Liver (tissue), 3 donors: ENCODE data around the gene TNPO3.

ENCODE experiments used
- ATF3 ChIP-seq: IDR thresholded peaks from 2 replicates; pipeline ENCODE4 v1.6.1; 2016; ENCODE audit warnings: antibody characterized with exemption
- CTCF ChIP-seq: fragments of 150-350 bp; IDR thresholded peaks from 2 replicates; pipeline ENCODE4 v1.5.1; 2017; ENCODE audit warnings: improper control_type of control experiment, low read depth, low read length; ENCODE audit not compliant: missing input control
- EGR1 ChIP-seq, 2 donors: IDR thresholded peaks; 2 replicates each; pipeline ENCODE4 v1.6.1; 2016 to 2018; ENCODE audit warnings: antibody characterized with exemption in 2 of 2, low read depth in 2 of 2
- GABPA ChIP-seq, 2 donors: IDR thresholded peaks in 1 of 2; conservative IDR thresholded peaks in 1 of 2; 2 replicates each; pipeline ENCODE4 v1.6.1; 2016; ENCODE audit warnings: antibody characterized with exemption in 2 of 2, mild to moderate bottlenecking in 1 of 2, moderate library complexity in 1 of 2
- HNF4A ChIP-seq, 2 donors: conservative IDR thresholded peaks; 2 replicates each; pipeline ENCODE4 v1.6.1; 2016; ENCODE audit warnings: antibody characterized with exemption in 2 of 2, mild to moderate bottlenecking in 2 of 2
- HNF4G ChIP-seq: IDR thresholded peaks from 2 replicates; pipeline ENCODE4 v1.6.1; 2016; ENCODE audit warnings: antibody characterized with exemption
- MAX ChIP-seq: IDR thresholded peaks from 2 replicates; pipeline ENCODE4 v1.6.1; 2016; ENCODE audit warnings: antibody characterized with exemption
- RAD21 ChIP-seq, 2 donors: IDR thresholded peaks; 2 replicates each; pipeline ENCODE4 v1.6.1; 2016; ENCODE audit warnings: antibody characterized with exemption in 2 of 2, mild to moderate bottlenecking in 2 of 2
- REST ChIP-seq: IDR thresholded peaks from 2 replicates; pipeline ENCODE4 v1.6.1; 2016; ENCODE audit warnings: antibody characterized with exemption, mild to moderate bottlenecking
- SP1 ChIP-seq: IDR thresholded peaks from 2 replicates; pipeline ENCODE4 v1.6.1; 2018; ENCODE audit warnings: antibody characterized with exemption, mild to moderate bottlenecking
- TAF1 ChIP-seq: conservative IDR thresholded peaks from 2 replicates; pipeline ENCODE4 v1.6.1; 2016; ENCODE audit warnings: antibody characterized with exemption, mild to moderate bottlenecking
- YY1 ChIP-seq: IDR thresholded peaks from 2 replicates; pipeline ENCODE4 v1.6.1; 2016; ENCODE audit warnings: antibody characterized with exemption, mild to moderate bottlenecking
- ZBTB33 ChIP-seq: IDR thresholded peaks from 2 replicates; pipeline ENCODE4 v1.6.1; 2016; ENCODE audit warnings: antibody characterized with exemption
- donor health status: healthy.
- donor health status: healthy.

- TF ChIP-seq CTCF (no peak), ZBTB33 (peak; percentile 49), HNF4A (conservative IDR thresholded peaks at IDR 0.05) (peak; percentile 49 to 59), ATF3 (no peak), YY1 (peak; percentile 96), TAF1 (peak; percentile 97), REST (peak; percentile 85), RAD21 (IDR thresholded peaks at IDR 0.05) (peak; percentile 21 to 41), MAX (peak; percentile 99), SP1 (peak; percentile 82), HNF4G (no peak), GABPA (IDR thresholded peaks at IDR 0.05 in 1 of 2, conservative IDR thresholded peaks at IDR 0.05 in 1 of 2) (peak; percentile 97 to 98), EGR1 (IDR thresholded peaks at IDR 0.05; ENCODE audit: low read depth in 2 of 2) (peak; percentile 89 to 95)
Measured at GRCh38 chr7:129054438-129055293, at the start of gene TNPO3.
